Stimulated activated CD4-positive, alpha-beta T cell treated with anti-CD3 and anti-CD28 coated beads, Interleukin-1b, Interleukin-23, amount 100 ng/mL, for 48 hours (primary cell): ENCODE measurements around the gene OR6M1.

Experiments
- DNase-seq: peaks from one replicate; pipeline ENCODE4 v3.0.0-alpha.2; 2020

OR6M1 gene

DNA sequence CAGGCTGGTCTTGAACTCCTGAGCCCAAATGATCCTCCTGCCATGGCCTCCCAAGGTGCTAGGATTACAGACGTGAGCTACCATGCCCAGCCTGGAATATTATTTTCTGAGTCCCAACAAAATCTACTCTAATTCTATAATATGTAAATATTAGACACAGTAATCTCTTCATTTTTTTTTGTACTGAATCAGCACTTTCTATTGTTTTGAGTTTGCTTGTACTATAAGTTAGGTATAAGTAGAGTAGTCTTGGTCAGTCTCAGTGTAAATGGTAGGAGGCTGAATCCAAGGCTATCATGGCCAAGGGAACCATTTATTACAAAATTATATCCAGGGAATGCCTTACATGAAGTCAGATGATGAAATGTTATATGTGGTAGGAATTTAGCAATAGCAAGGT lies 32.2 kb downstream of the OR6M1 start:
- DNase-seq, result no peak

DNA sequence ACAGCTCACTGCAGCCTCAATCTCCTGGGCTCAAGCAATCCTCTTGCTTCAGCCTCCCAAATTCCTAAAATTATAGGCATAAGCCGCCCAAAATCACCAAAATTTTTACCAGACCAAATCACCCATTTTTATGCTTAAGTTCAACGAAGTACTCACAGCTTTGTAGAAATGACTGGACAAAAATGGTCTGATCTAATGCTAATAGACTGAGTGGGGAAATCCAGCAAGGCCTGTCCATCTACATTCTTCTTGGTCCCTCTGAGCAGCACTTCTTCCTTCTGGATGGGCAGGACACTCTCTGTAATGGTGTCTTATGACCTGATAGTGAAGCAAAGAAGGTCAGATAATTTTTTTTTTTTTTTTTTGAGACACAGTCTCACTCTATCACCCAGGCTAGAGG lies 33.1 kb downstream of the OR6M1 start:
- DNase-seq, result no peak

DNA sequence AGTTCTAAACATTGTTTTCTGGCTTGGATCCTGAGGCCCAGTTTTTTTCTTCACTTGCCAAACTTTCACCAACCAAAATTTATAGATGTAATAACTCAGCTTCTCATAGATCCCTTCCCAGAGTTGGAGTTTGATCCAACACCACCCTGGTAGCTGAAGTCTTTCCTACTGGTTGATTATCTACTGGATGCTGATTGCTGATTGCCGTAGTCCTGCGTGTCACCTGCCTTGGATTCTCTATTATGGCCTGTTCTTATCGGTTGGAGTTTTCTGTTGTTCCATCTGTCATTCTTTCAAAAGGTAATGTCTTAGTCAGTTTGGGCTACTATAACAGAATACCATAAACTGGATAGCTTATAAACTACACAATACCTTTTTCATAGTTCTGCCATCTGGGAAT lies 34.5 kb downstream of the OR6M1 start:
- no peak for DNase-seq

DNA sequence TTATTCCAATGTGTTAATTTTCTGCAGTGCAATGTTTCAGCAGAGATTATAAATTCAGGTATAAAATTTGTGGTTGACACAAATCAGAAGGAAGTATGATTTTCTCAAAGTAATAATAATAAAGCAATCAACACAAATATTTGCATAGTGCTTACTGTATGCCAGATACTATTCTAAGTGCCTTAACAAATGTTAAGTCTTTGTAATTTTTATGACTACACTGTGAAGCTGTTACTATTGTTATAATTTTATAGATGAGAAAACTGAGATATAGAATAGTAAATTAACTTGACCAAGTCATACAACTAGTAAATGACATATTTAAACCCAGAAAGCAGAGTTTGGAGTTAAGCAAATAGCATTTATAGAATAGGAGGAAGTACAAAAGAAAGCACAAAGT lies 35.4 kb downstream of the OR6M1 start:
- no peak for DNase-seq

DNA sequence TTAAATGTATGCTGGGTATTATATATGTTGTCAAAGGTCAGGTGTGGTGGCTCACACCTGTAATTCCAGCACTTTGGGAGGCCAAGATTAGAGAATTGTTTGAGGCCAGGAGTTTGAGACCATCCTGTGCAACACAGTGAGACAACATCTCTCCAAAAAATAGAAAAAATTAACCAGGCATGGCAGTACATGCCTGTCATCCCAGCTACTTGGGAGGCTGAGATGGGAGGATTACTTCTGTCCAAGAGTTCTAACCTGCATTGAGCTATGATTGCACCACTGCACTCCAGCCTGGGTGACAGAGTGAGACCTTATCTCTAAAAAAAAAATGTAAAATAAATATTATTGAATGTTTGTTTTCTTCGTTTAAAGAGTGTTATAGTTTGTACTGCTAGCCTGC lies 40.5 kb downstream of the OR6M1 start:
- DNase-seq, result no peak

DNA sequence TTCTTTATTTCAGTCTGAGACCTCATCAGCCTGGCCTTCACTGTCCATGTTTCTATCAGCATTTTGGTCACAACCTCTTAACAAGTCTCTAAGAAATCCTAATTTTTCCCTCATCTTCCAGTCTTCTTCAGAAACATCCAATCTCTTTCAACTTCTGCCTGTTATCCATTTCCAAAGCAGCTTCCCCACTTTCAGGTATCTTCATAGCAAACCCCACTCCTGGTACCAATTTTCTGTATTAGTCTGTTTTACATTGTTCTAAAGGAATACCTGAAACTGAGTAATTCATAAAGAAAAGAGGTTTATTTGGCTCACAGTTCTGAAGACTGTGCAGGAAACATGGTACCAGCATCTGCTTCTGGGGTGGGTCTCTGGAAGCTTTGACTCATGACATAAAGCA lies 43.7 kb downstream of the OR6M1 start:
- no peak for DNase-seq

DNA sequence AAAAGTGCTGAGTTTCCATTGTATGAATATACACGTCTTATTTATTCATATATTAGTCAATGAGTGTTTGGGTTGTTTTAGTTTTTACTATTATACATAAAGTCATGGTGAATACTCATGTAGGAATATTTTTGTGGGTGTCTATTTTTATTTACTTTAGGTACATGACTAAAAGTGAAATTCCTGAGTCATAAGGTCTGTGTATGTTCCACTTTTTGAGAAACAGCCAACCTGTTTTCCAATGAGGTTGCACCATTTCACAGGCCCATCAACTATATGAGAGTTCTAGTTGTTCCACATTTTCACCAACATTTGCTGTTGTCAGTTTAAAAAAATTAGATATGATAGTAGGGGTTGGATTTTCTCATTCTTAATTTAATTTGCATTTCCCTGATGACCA lies 45.3 kb downstream of the OR6M1 start:
- DNase-seq, result no peak

DNA sequence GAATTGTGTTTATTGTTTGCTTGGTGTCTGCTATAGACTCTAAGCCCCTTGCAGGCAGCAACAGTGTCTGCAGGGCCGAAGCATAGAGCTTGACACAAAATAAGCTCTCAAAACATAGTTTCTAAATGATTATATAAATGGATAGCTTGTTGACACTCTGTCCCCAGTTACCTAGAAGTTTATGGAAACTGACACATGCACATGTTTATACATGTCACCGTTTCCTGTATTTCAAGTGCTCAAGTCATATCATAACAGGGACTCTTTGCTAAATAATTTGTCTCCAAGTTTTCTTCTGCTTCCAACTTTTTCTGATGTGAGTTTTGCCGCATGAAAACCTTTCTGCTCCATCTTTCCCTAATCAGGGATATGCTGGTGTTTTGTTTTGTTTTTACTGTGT lies 48.2 kb downstream of the OR6M1 start:
- no peak for DNase-seq

DNA sequence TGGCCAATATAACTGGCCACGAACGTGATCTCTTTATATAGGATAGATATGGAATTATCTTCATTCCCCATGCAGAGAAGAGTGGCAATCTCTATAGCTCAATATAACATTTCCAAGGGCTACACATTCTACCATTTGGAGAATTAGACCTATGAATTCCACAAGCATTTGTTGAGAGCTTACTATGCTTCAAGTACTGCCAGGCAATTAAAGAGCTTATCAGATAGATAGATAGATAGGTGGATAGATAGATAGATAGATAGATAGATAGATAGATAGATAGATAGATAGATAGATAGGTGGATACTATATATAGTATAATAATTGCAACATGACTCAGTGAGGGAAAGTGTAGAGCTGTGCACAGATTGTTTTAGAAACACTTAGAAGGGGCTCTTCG lies 50.3 kb downstream of the OR6M1 start:
- no peak for DNase-seq
